IMR-90 (cell line): ENCODE results near the gene GTF2F1. TPM values are rescaled to one million over a fixed set of nuclear protein-coding genes. Genes with fewer than 3 reads are reported as not detected.

Experiments used
- ATAC-seq: fragments of 200-7000 bp; cut with Tn5 transposase; 2 replicates; pipeline ENCODE4 v1.9.1; 2020; ENCODE audit warnings: low read depth, mild to moderate bottlenecking, moderate library complexity
- BruUV-seq: library from RNA; stranded (reverse); fragments of 400-500 nt; replicated peaks from 2 replicates; lab custom pipeline; 2021; lab: Mats Ljungman, UMichigan
- CTCF ChIA-PET: fragments of 300-600 bp; formaldehyde crosslinking; extraction: SDS; loops from one replicate; lab custom pipeline; 2021; ENCODE audit warnings: antibody characterized with exemption; lab: Yijun Ruan, JAX
- POLR2A ChIA-PET: fragments of 300-600 bp; sonication (Branson Sonifier 250); formaldehyde crosslinking; loops from one replicate; lab custom pipeline; 2022; ENCODE audit warnings: antibody characterized with exemption; ENCODE audit not compliant: unreplicated experiment; lab: Charles Lee
- DNase-seq: peaks from one replicate; pipeline ENCODE4 v3.0.0; 2013
- H2AFZ ChIP-seq: replicated peaks from 2 replicates; pipeline ENCODE3; 2013; ENCODE audit warnings: low read length, mild to moderate bottlenecking; ENCODE audit not compliant: poor library complexity
- H2AK5ac ChIP-seq: 2 replicates; pipeline ENCODE4 v1.6.1; 2013; ENCODE audit warnings: low read depth, low read length, inconsistent platforms
- H2AK9ac ChIP-seq: replicated peaks from 2 replicates; pipeline ENCODE3; 2013; ENCODE audit warnings: mild to moderate bottlenecking, low read depth, low read length, moderate library complexity; ENCODE audit not compliant: poor library complexity
- H2BK120ac ChIP-seq: 2 replicates; pipeline ENCODE4 v1.6.1; 2013; ENCODE audit warnings: low read depth, low read length, inconsistent platforms
- H2BK15ac ChIP-seq: 3 replicates; pipeline ENCODE4 v1.6.1; 2013; ENCODE audit warnings: low read depth, low read length, inconsistent platforms
- H2BK20ac ChIP-seq: 2 replicates; pipeline ENCODE4 v1.6.1; 2013; ENCODE audit warnings: low read depth, mild to moderate bottlenecking, inconsistent platforms, low read length, moderate library complexity
- H2BK5ac ChIP-seq: 2 replicates; pipeline ENCODE4 v1.6.1; 2013; ENCODE audit warnings: mild to moderate bottlenecking, low read depth, low read length, inconsistent platforms; ENCODE audit not compliant: poor library complexity, severe bottlenecking
- H3K14ac ChIP-seq: replicated peaks from 2 replicates; pipeline ENCODE4 v1.6.1; 2013; ENCODE audit warnings: low read depth, low read length, inconsistent platforms
- H3K18ac ChIP-seq: 2 replicates; pipeline ENCODE4 v1.6.1; 2013; ENCODE audit warnings: low read depth, low read length, control low read depth
- H3K23ac ChIP-seq: 2 replicates; pipeline ENCODE4 v1.6.1; 2013; ENCODE audit warnings: low read depth, low read length, inconsistent platforms
- H3K27ac ChIP-seq: 2 replicates; pipeline ENCODE4 v1.5.1; 2013; ENCODE audit warnings: mild to moderate bottlenecking, control low read depth, low read length; ENCODE audit not compliant: insufficient read depth
- H3K27me3 ChIP-seq: 2 replicates; pipeline ENCODE4 v1.6.1; 2013; ENCODE audit warnings: low read length; ENCODE audit not compliant: control insufficient read depth, insufficient read depth
- H3K36me3 ChIP-seq: 2 replicates; pipeline ENCODE4 v1.6.1; 2013; ENCODE audit warnings: low read length, mixed read lengths; ENCODE audit not compliant: control insufficient read depth, insufficient read depth
- H3K4ac ChIP-seq: 2 replicates; pipeline ENCODE4 v1.6.1; 2013; ENCODE audit warnings: low read depth, low read length, inconsistent platforms
- H3K4me1 ChIP-seq: 2 replicates; pipeline ENCODE4 v1.6.1; 2013; ENCODE audit warnings: low read length, mixed read lengths; ENCODE audit not compliant: control insufficient read depth, insufficient read depth
- H3K4me2 ChIP-seq: 2 replicates; pipeline ENCODE4 v1.6.1; 2013; ENCODE audit warnings: low read depth, mild to moderate bottlenecking, control low read depth, low read length, moderate library complexity
- H3K4me3 ChIP-seq: 2 replicates; pipeline ENCODE4 v1.5.1; 2013; ENCODE audit warnings: low read depth, mild to moderate bottlenecking, control low read depth, low read length, moderate library complexity; ENCODE audit not compliant: insufficient read depth
- H3K56ac ChIP-seq: 2 replicates; pipeline ENCODE4 v1.6.1; 2013; ENCODE audit warnings: low read length, inconsistent platforms; ENCODE audit not compliant: insufficient read depth; ENCODE audit errors: extremely low read depth
- H3K79me1 ChIP-seq, 2 experiments: 2 replicates each; pipeline ENCODE4 v1.6.1; 2013; ENCODE audit warnings: low read length in 2 of 2, inconsistent platforms in 1 of 2, low read depth in 1 of 2
- H3K9ac ChIP-seq: 2 replicates; pipeline ENCODE4 v1.6.1; 2013; ENCODE audit warnings: low read depth, low read length, control low read depth
- H3K9me1 ChIP-seq: 2 replicates; pipeline ENCODE4 v1.6.1; 2013; ENCODE audit warnings: low read length, inconsistent platforms; ENCODE audit not compliant: insufficient read depth
- H3K9me3 ChIP-seq: 2 replicates; pipeline ENCODE4 v1.6.1; 2013; ENCODE audit warnings: low read length; ENCODE audit not compliant: control insufficient read depth, insufficient read depth
- H4K20me1 ChIP-seq: 2 replicates; pipeline ENCODE4 v1.6.1; 2013; ENCODE audit warnings: low read length, inconsistent platforms; ENCODE audit not compliant: insufficient read depth
- H4K5ac ChIP-seq: 2 replicates; pipeline ENCODE4 v1.6.1; 2013; ENCODE audit warnings: mild to moderate bottlenecking, low read depth, low read length, control low read depth
- H4K8ac ChIP-seq, 2 experiments: 2 replicates each; pipeline ENCODE4 v1.6.1; 2013; ENCODE audit warnings: low read depth in 2 of 2, low read length in 2 of 2, control low read depth in 1 of 2, inconsistent platforms in 1 of 2
- H4K91ac ChIP-seq: 2 replicates; pipeline ENCODE4 v1.6.1; 2013; ENCODE audit warnings: low read depth, low read length, inconsistent platforms; ENCODE audit not compliant: insufficient read depth
- BHLHE40 ChIP-seq: fragments of 150-350 bp; IDR thresholded peaks from 2 replicates; pipeline ENCODE4 v1.6.1; 2016; ENCODE audit warnings: mild to moderate bottlenecking, low read depth, low read length
- CEBPB ChIP-seq: IDR thresholded peaks from 2 replicates; pipeline ENCODE4 v1.6.1; 2012; ENCODE audit warnings: low read depth, low read length, improper control_type of control experiment
- CTCF ChIP-seq: conservative IDR thresholded peaks from 2 replicates; pipeline ENCODE4 v1.5.1; 2012; ENCODE audit warnings: mild to moderate bottlenecking, low read depth, low read length, improper control_type of control experiment
- ELK1 ChIP-seq: fragments of 150-350 bp; IDR thresholded peaks from 2 replicates; pipeline ENCODE4 v1.6.1; 2016; ENCODE audit warnings: low read depth, mild to moderate bottlenecking, low read length, moderate library complexity, borderline replicate concordance
- FOS ChIP-seq: fragments of 150-350 bp; IDR thresholded peaks from 2 replicates; pipeline ENCODE4 v1.6.1; 2016; ENCODE audit warnings: low read depth, low read length
- MAFK ChIP-seq: IDR thresholded peaks from 2 replicates; pipeline ENCODE4 v1.6.1; 2012; ENCODE audit warnings: low read depth, low read length, improper control_type of control experiment
- MAZ ChIP-seq: IDR thresholded peaks from 2 replicates; pipeline ENCODE4 v1.6.1; 2012; ENCODE audit warnings: low read depth, mild to moderate bottlenecking, low read length, improper control_type of control experiment, moderate library complexity, borderline replicate concordance
- MXI1 ChIP-seq: IDR thresholded peaks from 2 replicates; pipeline ENCODE4 v1.6.1; 2012; ENCODE audit warnings: low read depth, mild to moderate bottlenecking, low read length, moderate library complexity, borderline replicate concordance
- NFE2L2 ChIP-seq: fragments of 150-350 bp; IDR thresholded peaks from 2 replicates; pipeline ENCODE4 v1.6.1; 2016; ENCODE audit warnings: low read depth, mild to moderate bottlenecking, low read length
- POLR2A ChIP-seq: IDR thresholded peaks from 2 replicates; pipeline ENCODE4 v1.6.1; 2012; ENCODE audit warnings: mild to moderate bottlenecking, low read depth, low read length
- RAD21 ChIP-seq: IDR thresholded peaks from 2 replicates; pipeline ENCODE4 v1.6.1; 2012; ENCODE audit warnings: low read length, improper control_type of control experiment
- RCOR1 ChIP-seq: IDR thresholded peaks from 2 replicates; pipeline ENCODE4 v1.6.1; 2012; ENCODE audit warnings: mild to moderate bottlenecking, low read length, improper control_type of control experiment; ENCODE audit not compliant: insufficient replicate concordance
- RFX5 ChIP-seq: IDR thresholded peaks from 2 replicates; pipeline ENCODE4 v1.8.0; 2012; ENCODE audit warnings: low read depth, mild to moderate bottlenecking, low read length, moderate library complexity
- SMC3 ChIP-seq: fragments of 150-350 bp; IDR thresholded peaks from 2 replicates; pipeline ENCODE4 v1.6.1; 2016; ENCODE audit warnings: low read depth, mild to moderate bottlenecking, antibody characterized with exemption, low read length, moderate library complexity
- USF2 ChIP-seq: fragments of 150-350 bp; IDR thresholded peaks from 2 replicates; pipeline ENCODE4 v1.6.1; 2017; ENCODE audit warnings: mild to moderate bottlenecking, antibody characterized with exemption, low read length, low read depth
- WGBS, 2 experiments: methylation state at CpG; one replicate each; pipeline versions ENCODE4 v1.1.5 to v1.1.7; 2013; ENCODE audit warnings: missing lambda C conversion rate in 2 of 2; ENCODE audit not compliant: insufficient read length in 1 of 2; ENCODE audit errors: extremely low coverage in 2 of 2; 5-methylcytosine and 5-hydroxymethylcytosine counted together
- dilution Hi-C: fragments of 300-500 bp; cut with HindIII; formaldehyde crosslinking; loops from one replicate; pipeline ENCODE4 v1.14.3; 2018; ENCODE audit warnings: low sequenced_read_pairs; ENCODE audit not compliant: unreplicated experiment
- in situ Hi-C: fragments of 300-500 bp; cut with MboI; formaldehyde crosslinking; loops from 3 replicates; pipeline ENCODE4 v1.14.3; 2019; ENCODE audit warnings: low sequenced_read_pairs, inconsistent platforms, mixed read lengths
- intact Hi-C: fragments of 100-400 bp; cut with micrococcal nuclease; formaldehyde crosslinking; loops from 2 replicates; pipeline ENCODE4 v1.10.0; 2022
- polyA plus RNA-seq, 3 experiments: library from polyadenylated mRNA; depleted of rRNA; stranded (reverse); fragments of >200 nt; gene quantifications; 2 replicates each; pipeline ENCODE4 v1.2.3, GENCODE V29; 2012; ENCODE audit warnings: low replicate concordance in 1 of 3
- total RNA-seq: library from RNA; depleted of rRNA; stranded (reverse); fragments of >200 nt; gene quantifications from 2 replicates; pipeline ENCODE4 v1.2.3, GENCODE V29; 2012

The GTF2F1 gene
- total and polyA plus RNA-seq, 2 of the 4 experiments (the other 2 are of a cell fraction): 43.7 to 51.4 TPM

DNA sequence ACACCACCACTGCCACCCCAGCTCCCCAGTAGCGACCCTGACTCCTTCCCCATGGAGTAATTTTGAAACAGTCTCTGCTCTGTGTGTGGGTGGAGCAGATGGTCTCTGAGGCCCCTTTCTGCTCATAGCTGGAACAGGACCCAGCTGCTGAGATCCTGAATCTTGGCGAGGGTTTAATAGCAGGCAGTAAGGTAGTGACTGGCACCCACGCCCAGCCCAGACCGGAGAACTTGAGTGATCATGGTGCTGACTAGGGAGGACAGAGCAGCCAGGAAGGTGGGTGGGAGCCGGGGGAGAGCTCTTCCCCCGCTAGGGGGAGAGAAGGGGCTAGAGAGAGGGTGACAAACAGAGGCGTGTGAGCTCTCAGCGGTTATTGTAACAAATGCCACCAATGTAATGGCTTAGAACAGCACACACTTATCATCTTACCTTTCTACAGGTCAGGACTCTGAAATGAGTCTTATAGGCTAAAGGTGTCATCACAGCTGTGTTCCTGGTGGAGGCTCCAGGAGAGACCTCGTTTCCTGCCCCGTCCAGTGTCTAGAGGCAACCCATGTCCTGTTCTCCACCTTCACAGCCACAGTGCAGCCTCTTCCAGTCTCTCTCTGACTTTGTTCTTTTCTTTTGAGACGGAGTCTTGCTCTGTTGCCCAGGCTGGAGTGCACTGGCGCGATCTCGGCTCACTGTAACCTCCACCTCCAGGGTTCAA, 52.3 kb downstream of the GTF2F1 start:
- ChIA-PET POLR2A (no interaction called here), CTCF (interaction anchor here (0.6 kb wide), 1 partner anchor 348 kb away, joined by 3 read pairs; no protein-coding TSS in a partner anchor)
- H2BK15ac ChIP-seq: no peak overlapping the region
- no peaks in the 10 kb centered on the region for H4K20me1 ChIP-seq
- peaks cover 4% of the 10 kb centered on the region; the same call in 1 of the 2 replicates for H3K27me3 ChIP-seq
- TF ChIP-seq NFE2L2: no peak
- TF ChIP-seq CTCF: no peak
- no peak for TF ChIP-seq ELK1
- no peak for TF ChIP-seq RAD21
- no peak for TF ChIP-seq RCOR1
- TF ChIP-seq RFX5: no peak
- no peak for TF ChIP-seq USF2
- TF ChIP-seq BHLHE40: no peak
- TF ChIP-seq POLR2A: no peak
- no peak for TF ChIP-seq SMC3
- TF ChIP-seq MAFK: no peak
- no peak for TF ChIP-seq MAZ
- TF ChIP-seq FOS: no peak
- no peak for TF ChIP-seq CEBPB
- TF ChIP-seq MXI1: no peak
- no peak overlapping the region for H3K18ac ChIP-seq
- WGBS, 2 experiments: 19% methylated on average over 4 of the region's 14 CpGs; no CpG with 5 or more reads in 1 of the 2 experiments
- in situ Hi-C loops (no loop called here), intact Hi-C loops (no loop called here), dilution Hi-C loops (no loop called here)
- no peak overlapping the region for H4K5ac ChIP-seq
- H2BK20ac ChIP-seq: no peak overlapping the region
- H3K9me1 ChIP-seq: no peaks in the 10 kb centered on the region
- no peak overlapping the region for H2BK120ac ChIP-seq
- H2AK9ac ChIP-seq: no peak overlapping the region
- H3K27ac ChIP-seq: no peak overlapping the region
- no peak overlapping the region for H3K4me2 ChIP-seq
- H3K79me1 ChIP-seq: no peaks in the 10 kb centered on the region
- BruUV-seq: no TSS peak
- no peaks in the 10 kb centered on the region for H3K4me1 ChIP-seq
- no peak for ATAC-seq
- no peak overlapping the region for H2BK5ac ChIP-seq
- H3K14ac ChIP-seq: no peak overlapping the region
- H2AFZ ChIP-seq: peak overlapping the region; percentile 56
- H4K8ac ChIP-seq: no peak overlapping the region
- no peak overlapping the region for H3K4ac ChIP-seq
- DNase-seq: no peak
- no peak overlapping the region for H3K9ac ChIP-seq
- no peak overlapping the region for H2AK5ac ChIP-seq
- H3K9me3 ChIP-seq: no peaks in the 10 kb centered on the region
- H3K56ac ChIP-seq: no peak overlapping the region
- H4K91ac ChIP-seq: no peak overlapping the region
- no peaks in the 10 kb centered on the region for H3K36me3 ChIP-seq
- H3K23ac ChIP-seq: no peak overlapping the region
- H3K4me3 ChIP-seq: no peak overlapping the region
